HCT116 (cell line): Measurements from ENCODE around the gene PSMD12. TPM values are rescaled to one million over a fixed set of nuclear protein-coding genes. Genes with fewer than 3 reads are reported as not detected.

ENCODE experiments used
- ATAC-seq: fragments of 200-7000 bp; cut with Tn5 transposase; 2 replicates; pipeline ENCODE4 v1.9.1; 2020; ENCODE audit warnings: mild to moderate bottlenecking, moderate library complexity
- BruUV-seq: library from RNA; stranded (reverse); fragments of 400-500 nt; replicated peaks from 2 replicates; lab custom pipeline; 2021; lab: Mats Ljungman, UMichigan
- CTCF ChIA-PET: fragments of 300-600 bp; sonication (Branson Sonifier 250); formaldehyde crosslinking; loops from one replicate; lab custom pipeline; 2021; ENCODE audit warnings: antibody characterized with exemption; lab: Charles Lee
- POLR2A ChIA-PET: fragments of 300-600, 350-600 bp; sonication (Branson Sonifier 250); formaldehyde crosslinking; loops from one replicate; lab custom pipeline; 2021; ENCODE audit warnings: antibody characterized with exemption; lab: Charles Lee
- RAD21 ChIA-PET, 2 experiments: fragments of 300-600 bp; sonication (Branson Sonifier 250); formaldehyde crosslinking; loops; one replicate each; lab custom pipeline; 2023; ENCODE audit warnings: low total read pairs in 2 of 2; ENCODE audit not compliant: uncharacterized antibody in 2 of 2, unreplicated experiment in 2 of 2, low non-redundant PET in 1 of 2; lab: Charles Lee
- DNase-seq: peaks from one replicate; pipeline ENCODE4 v3.0.0-alpha.2; 2010; ENCODE audit warnings: low read depth, low spot score
- H2AFZ ChIP-seq: fragments of 200-600 bp; shearing (Covaris generic), sonication (generic); 2 replicates; pipeline ENCODE4 v1.6.1; 2017; ENCODE audit warnings: low read depth, mixed run types, mixed read lengths, antibody characterized with exemption, low read length; ENCODE audit not compliant: poor library complexity, severe bottlenecking
- H3K27ac ChIP-seq: 2 replicates; pipeline ENCODE4 v1.5.1; 2012; ENCODE audit warnings: low read depth, low read length
- H3K27me3 ChIP-seq: fragments of 200-600 bp; sonication (generic); 2 replicates; pipeline ENCODE4 v1.6.1; 2016; ENCODE audit warnings: mixed run types, low read length, mixed read lengths; ENCODE audit not compliant: insufficient read depth
- H3K36me3 ChIP-seq, 2 experiments: fragments of 200-500 bp in 1 of 2; fragments of 200-600 bp in 1 of 2; sonication (Bioruptor generic) in 1 of 2; sonication (generic) in 1 of 2; 2 replicates each; pipeline versions ENCODE4 v1.5.1 to v1.6.1; 2014 to 2016; ENCODE audit warnings: low read length in 2 of 2, inconsistent platforms in 1 of 2, mixed read lengths in 1 of 2, mixed run types in 1 of 2; ENCODE audit not compliant: insufficient read depth in 2 of 2, control insufficient read depth in 1 of 2
- H3K4me1 ChIP-seq, 2 experiments: fragments of 200-600 bp in 1 of 2; sonication (generic) in 1 of 2; 2 replicates each; pipeline versions ENCODE4 v1.5.1 to v1.6.1; 2012 to 2017; ENCODE audit warnings: low read length in 2 of 2, inconsistent platforms in 1 of 2, mild to moderate bottlenecking in 1 of 2, mixed read lengths in 1 of 2, mixed run types in 1 of 2, moderate library complexity in 1 of 2; ENCODE audit not compliant: insufficient read depth in 2 of 2, control insufficient read depth in 1 of 2
- H3K4me2 ChIP-seq: fragments of 200-600 bp; sonication (generic); 2 replicates; pipeline ENCODE4 v1.6.1; 2017; ENCODE audit warnings: mixed run types, low read length, mixed read lengths
- H3K4me3 ChIP-seq, 2 experiments: fragments of 200-600 bp in 1 of 2; sonication (generic) in 1 of 2; replicated peaks in 1 of 2; 2 replicates each; pipeline ENCODE4 v1.5.1; 2011 to 2016; ENCODE audit warnings: low read length in 2 of 2, control low read depth in 1 of 2, low read depth in 1 of 2, mild to moderate bottlenecking in 1 of 2, mixed read lengths in 1 of 2, mixed run types in 1 of 2
- H3K79me2 ChIP-seq: fragments of 200-600 bp; sonication (generic); 2 replicates; pipeline ENCODE4 v1.6.1; 2017; ENCODE audit warnings: mild to moderate bottlenecking, mixed run types, low read length, moderate library complexity, mixed read lengths; ENCODE audit not compliant: insufficient read depth
- H3K9ac ChIP-seq: fragments of 200-600 bp; sonication (generic); 2 replicates; pipeline ENCODE4 v1.6.1; 2016; ENCODE audit warnings: low read length, mixed read lengths
- H3K9me2 ChIP-seq: fragments of 200-600 bp; sonication (generic), shearing (Covaris generic); 2 replicates; pipeline ENCODE4 v1.6.1; 2017; ENCODE audit warnings: mixed run types, mild to moderate bottlenecking, moderate library complexity; ENCODE audit not compliant: insufficient read depth
- H3K9me3 ChIP-seq, 2 experiments: fragments of 200-500 bp in 1 of 2; fragments of 200-600 bp in 1 of 2; sonication (Bioruptor generic) in 1 of 2; sonication (generic) in 1 of 2; 2 replicates each; pipeline ENCODE4 v1.6.1; 2014 to 2017; ENCODE audit warnings: low read length in 2 of 2, mixed read lengths in 2 of 2, inconsistent platforms in 1 of 2, low read depth in 1 of 2, mild to moderate bottlenecking in 1 of 2, mixed run types in 1 of 2, moderate library complexity in 1 of 2; ENCODE audit not compliant: control insufficient read depth in 1 of 2, insufficient read depth in 1 of 2
- H4K20me1 ChIP-seq: fragments of 200-600 bp; sonication (generic), shearing (Covaris generic); 2 replicates; pipeline ENCODE4 v1.6.1; 2017; ENCODE audit warnings: mixed run types, mild to moderate bottlenecking, moderate library complexity; ENCODE audit not compliant: insufficient read depth
- ATF3 ChIP-seq: IDR thresholded peaks from 2 replicates; pipeline ENCODE4 v1.6.1; 2012
- CTCF ChIP-seq, 3 experiments: fragments of 200-600 bp in 1 of 3; sonication (generic) in 1 of 3; IDR thresholded peaks in 2 of 3; conservative IDR thresholded peaks in 1 of 3; 2 replicates each; pipeline ENCODE4 v1.5.1; 2012 to 2017; ENCODE audit warnings: low read depth in 2 of 3, low read length in 2 of 3, antibody characterized with exemption in 1 of 3, borderline replicate concordance in 1 of 3, control low read depth in 1 of 3, mild to moderate bottlenecking in 1 of 3, mixed read lengths in 1 of 3, mixed run types in 1 of 3, moderate library complexity in 1 of 3; ENCODE audit not compliant: insufficient read depth in 1 of 3
- FOSL1 ChIP-seq: IDR thresholded peaks from 2 replicates; pipeline ENCODE4 v1.6.1; 2012; ENCODE audit warnings: low read depth
- MAX ChIP-seq: IDR thresholded peaks from 2 replicates; pipeline ENCODE4 v1.6.1; 2012
- POLR2A ChIP-seq: IDR thresholded peaks from 2 replicates; pipeline ENCODE4 v1.7.0; 2011; ENCODE audit warnings: borderline replicate concordance; ENCODE audit not compliant: insufficient read depth, insufficient read length; ENCODE audit errors: extremely low read depth
- POLR2AphosphoS5 ChIP-seq: IDR thresholded peaks from 2 replicates; pipeline ENCODE4 v1.6.1; 2011; ENCODE audit warnings: mild to moderate bottlenecking, low read depth, low read length, moderate library complexity
- SIN3A ChIP-seq: IDR thresholded peaks from 2 replicates; pipeline ENCODE4 v1.6.1; 2012; ENCODE audit warnings: low read depth
- SRF ChIP-seq: IDR thresholded peaks from 2 replicates; pipeline ENCODE4 v1.6.1; 2012; ENCODE audit warnings: low read depth
- intact Hi-C: fragments of 100-400 bp; cut with micrococcal nuclease; formaldehyde crosslinking; loops from 2 replicates; pipeline ENCODE4 v1.10.0; 2022
- total RNA-seq: library from RNA; stranded (reverse); gene quantifications from one replicate; pipeline ENCODE4 v1.2.1, GENCODE V29; 2021; ENCODE audit not compliant: unreplicated experiment

PSMD12 gene
- total RNA-seq, 1 experiment from 2014 or later: 115 TPM

GRCh38 chr17:67403065-67403464 is 36.7 kb upstream of the PSMD12 start:
- no peak overlapping the region for H3K9ac ChIP-seq
- ChIA-PET RAD21 (no interaction called here), CTCF (no interaction called here), POLR2A (no interaction called here)
- H3K4me3 ChIP-seq: no peak overlapping the region
- intact Hi-C loops: loop anchor here (10.0 kb wide), 1 partner anchor 982 kb away; no protein-coding TSS in a partner anchor
- H3K4me1 ChIP-seq: peaks cover 7 to 26% of the 10 kb centered on the region in 2 experiments
- no peak overlapping the region for H2AFZ ChIP-seq
- H4K20me1 ChIP-seq: no peaks in the 10 kb centered on the region
- no peaks in the 10 kb centered on the region for H3K9me2 ChIP-seq
- DNase-seq: no peak
- H3K27ac ChIP-seq: no peak overlapping the region
- no peak for ATAC-seq
- no peak overlapping the region for H3K4me2 ChIP-seq
- H3K79me2 ChIP-seq: peaks cover 39% of the 10 kb centered on the region
- no peaks in the 10 kb centered on the region for H3K36me3 ChIP-seq
- no TSS peak for BruUV-seq
- TF ChIP-seq FOSL1 (no peak), SRF (no peak), POLR2A (no peak), SIN3A (no peak), ATF3 (no peak), CTCF (IDR thresholded peaks at IDR 0.05 in 2 of 3, conservative IDR thresholded peaks at IDR 0.05 in 1 of 3; ENCODE audit: borderline replicate concordance in 1 of 3, insufficient read depth in 1 of 3, low read depth in 2 of 3, low read length in 2 of 3) (no peak), MAX (no peak), POLR2AphosphoS5 (no peak)
- TF ChIP-seq, all 23 proteins: peak for 0
- no peaks in the 10 kb centered on the region for H3K27me3 ChIP-seq
- no peaks in the 10 kb centered on the region for H3K9me3 ChIP-seq
